GM18508 (cell line): ENCODE results near the gene ZER1.
"Not testable (repeated sequence)": the region's sequence is repeated elsewhere in the genome, so short reads cannot be mapped to it uniquely, and the experiment has no call there.

Experiments
- ATAC-seq: cut with Tn5 transposase; IDR thresholded peaks from one replicate; pipeline ENCODE4 v1.9.1; 2021; ENCODE audit warnings: moderate number of reproducible peaks; ENCODE audit not compliant: insufficient read depth, unreplicated experiment

ZER1 gene

GRCh38 chr9:128771745-128772519 lies at the start of gene ZER1:
TSS of gene ZER1 (minus strand) at chr9:128771927. CDS start at chr9:128755565, 16,362 bp downstream.
- no peak for ATAC-seq

- no peak for ATAC-seq
Measured at GRCh38 chr9:128820665-128821583, 49.2 kb upstream of the ZER1 start.

- ATAC-seq, result no peak
Measured at GRCh38 chr9:128819716-128820664, 48.3 kb upstream of the ZER1 start.

DNA sequence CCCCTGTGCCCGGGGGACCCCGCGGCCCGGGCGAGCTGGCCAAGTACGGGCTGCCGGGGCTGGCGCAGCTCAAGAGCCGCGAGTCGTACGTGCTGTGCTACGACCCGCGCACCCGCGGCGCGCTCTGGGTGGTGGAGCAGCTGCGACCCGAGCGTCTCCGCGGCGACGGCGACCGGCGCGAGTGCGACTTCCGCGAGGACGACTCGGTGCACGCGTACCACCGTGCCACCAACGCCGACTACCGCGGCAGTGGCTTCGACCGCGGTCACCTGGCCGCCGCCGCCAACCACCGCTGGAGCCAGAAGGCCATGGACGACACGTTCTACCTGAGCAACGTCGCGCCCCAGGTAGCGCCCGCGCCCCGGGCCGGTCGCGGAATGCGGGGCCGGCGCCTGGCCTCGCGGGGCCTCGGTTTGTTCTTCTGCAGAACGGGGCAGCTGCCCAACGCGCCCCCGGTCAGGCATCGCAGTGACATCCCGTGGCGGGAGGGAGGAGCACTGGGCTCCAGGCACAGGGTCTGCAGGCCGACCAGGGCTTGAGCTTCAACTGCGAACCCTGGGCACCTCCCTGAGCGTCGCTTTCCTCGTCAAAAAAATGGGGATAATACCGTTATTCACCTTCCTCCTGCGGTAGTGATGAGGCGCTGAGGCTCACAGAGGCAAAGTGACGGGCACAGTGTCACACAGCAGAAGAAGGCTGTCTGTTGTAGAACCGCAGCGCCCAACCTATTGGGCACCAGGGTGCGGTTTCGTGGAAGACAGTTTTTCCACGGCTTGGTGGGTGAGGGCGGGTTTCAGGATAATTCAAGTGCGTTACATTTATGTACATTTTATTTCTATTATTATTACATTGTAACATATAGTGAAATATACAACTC lies 47.4 kb upstream of the ZER1 start:
- no peak for ATAC-seq

- peak; percentile 69 for ATAC-seq
Measured at GRCh38 chr9:128818099-128818838, 46.5 kb upstream of the ZER1 start, which contains the start of gene ENDOG. TSS of gene ENDOG (plus strand) at chr9:128818500. CDS start at chr9:128818685, 185 bp downstream.

- ATAC-seq, result no peak
Measured at GRCh38 chr9:128810873-128811272, 39.1 kb upstream of the ZER1 start.

GRCh38 chr9:128809831-128810230 lies 38.1 kb upstream of the ZER1 start:
- ATAC-seq, result no peak

- ATAC-seq, result no peak
Measured at GRCh38 chr9:128809036-128809599, 37.4 kb upstream of the ZER1 start.

GRCh38 chr9:128808543-128808942 lies 36.8 kb upstream of the ZER1 start:
- no peak for ATAC-seq

- ATAC-seq, result no peak
Measured at GRCh38 chr9:128807827-128808226, 36.1 kb upstream of the ZER1 start.

DNA sequence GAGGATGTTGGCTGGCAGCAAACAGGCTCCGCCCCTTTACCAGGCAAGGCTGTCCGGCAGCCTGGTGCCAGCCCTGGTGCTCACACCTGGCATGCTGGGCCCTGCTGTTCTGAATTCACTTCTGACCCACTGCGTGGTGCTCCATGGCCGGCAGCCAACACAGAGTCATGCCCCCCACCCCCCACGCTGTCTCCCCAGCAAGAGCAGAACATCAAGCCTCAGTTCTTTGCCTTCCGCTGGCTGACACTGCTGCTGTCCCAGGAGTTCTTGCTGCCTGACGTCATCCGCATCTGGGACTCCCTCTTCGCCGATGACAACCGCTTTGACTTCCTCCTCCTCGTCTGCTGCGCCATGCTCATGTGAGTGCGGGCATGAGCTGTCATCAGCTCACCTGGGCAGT lies 33.9 kb upstream of the ZER1 start:
- no peak for ATAC-seq

GRCh38 chr9:128802482-128802881 lies 30.8 kb upstream of the ZER1 start:
- no peak for ATAC-seq

DNA sequence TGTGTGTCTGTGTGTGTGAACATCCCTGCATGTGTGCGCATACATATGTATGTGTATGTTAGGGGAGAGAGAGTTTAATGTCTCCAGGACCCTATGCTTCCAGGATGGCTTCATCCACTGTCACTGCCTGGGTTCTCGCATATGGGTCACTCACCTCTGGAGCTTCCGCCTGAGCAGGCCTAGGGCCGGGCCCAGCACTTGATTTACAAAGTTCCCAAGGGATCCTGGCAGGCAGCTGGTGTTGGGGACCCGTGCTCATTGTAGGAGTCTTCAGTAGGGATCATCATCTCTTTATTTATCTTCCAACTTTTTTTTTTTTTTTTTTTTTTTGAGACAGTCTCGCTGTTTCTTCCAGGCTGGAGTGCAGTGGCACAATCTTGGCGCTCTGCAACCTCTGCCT lies 28.3 kb upstream of the ZER1 start:
- ATAC-seq, result no peak

- ATAC-seq, result no peak
Measured at GRCh38 chr9:128798896-128799295, 27.2 kb upstream of the ZER1 start.

GRCh38 chr9:128794961-128795360 lies 23.2 kb upstream of the ZER1 start:
- ATAC-seq, result not testable (repeated sequence)

GRCh38 chr9:128792978-128793686 lies 21.4 kb upstream of the ZER1 start:
- no peak for ATAC-seq

GRCh38 chr9:128792134-128792533 lies 20.4 kb upstream of the ZER1 start:
- no peak for ATAC-seq

DNA sequence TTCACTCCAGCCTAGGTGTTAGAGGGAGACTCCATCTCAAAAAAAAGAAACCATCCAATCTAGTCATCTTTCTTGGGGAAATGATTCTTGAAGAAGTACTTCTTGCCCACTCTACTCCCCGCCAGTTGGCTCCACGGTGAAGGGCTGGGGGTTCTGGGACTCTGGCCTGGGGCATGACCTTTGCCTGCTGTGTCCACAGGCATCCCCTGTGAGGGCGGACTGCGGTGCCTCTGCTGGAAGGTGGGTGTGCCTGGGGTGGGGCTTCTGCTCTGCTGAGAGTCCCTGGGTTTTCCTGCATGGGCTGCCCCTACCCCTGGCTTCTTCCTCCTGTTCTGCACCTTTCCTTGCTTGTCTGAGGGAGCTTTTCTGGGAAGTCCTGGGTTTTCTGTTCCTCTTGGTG lies 18.8 kb upstream of the ZER1 start:
- no peak for ATAC-seq
